ENCODE measurements around the gene VAMP4.
"Not testable (repeated sequence)": the region's sequence is repeated elsewhere in the genome, so short reads cannot be mapped to it uniquely, and the experiment has no call there.

Gene VAMP4

DNA sequence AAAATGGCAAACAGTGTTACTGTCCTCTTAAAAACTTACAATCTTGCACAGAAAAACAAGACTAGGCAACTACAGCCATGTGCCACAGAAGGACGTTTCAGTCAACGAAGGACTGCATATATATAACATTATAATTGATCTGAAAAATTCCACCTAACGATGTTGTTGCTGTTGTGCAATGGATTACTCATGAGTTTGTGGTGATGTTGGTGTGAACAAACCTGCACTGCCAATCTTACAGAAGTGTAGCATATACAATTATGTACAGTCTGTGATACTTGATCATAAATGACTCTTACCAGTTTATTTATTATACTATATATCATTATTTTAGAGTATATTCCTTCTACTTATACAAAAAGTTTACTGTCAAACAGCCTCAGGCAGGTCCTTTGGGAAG is 6.8 kb upstream of the VAMP4 start:
- DNase-seq, result no peak

DNA sequence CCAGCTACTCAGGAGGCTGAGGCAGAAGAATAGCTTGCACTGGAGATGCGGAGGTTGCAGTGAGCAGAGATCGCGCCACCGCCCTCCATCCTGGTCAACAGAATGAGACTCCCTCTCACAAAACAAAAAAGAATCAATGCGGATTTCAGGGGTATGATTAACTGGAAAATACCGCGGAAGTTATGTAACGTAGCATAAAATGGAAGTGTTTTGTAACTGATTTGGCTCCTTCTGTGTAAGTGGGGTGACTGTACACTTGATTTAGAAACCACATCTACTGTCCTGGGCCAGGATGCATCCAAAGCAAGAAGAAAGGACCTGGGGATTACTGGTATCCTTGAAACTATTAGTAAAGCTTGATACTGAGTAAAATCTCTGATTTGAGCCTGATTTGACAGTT is 3.1 kb upstream of the VAMP4 start:
- no peak for DNase-seq

DNA sequence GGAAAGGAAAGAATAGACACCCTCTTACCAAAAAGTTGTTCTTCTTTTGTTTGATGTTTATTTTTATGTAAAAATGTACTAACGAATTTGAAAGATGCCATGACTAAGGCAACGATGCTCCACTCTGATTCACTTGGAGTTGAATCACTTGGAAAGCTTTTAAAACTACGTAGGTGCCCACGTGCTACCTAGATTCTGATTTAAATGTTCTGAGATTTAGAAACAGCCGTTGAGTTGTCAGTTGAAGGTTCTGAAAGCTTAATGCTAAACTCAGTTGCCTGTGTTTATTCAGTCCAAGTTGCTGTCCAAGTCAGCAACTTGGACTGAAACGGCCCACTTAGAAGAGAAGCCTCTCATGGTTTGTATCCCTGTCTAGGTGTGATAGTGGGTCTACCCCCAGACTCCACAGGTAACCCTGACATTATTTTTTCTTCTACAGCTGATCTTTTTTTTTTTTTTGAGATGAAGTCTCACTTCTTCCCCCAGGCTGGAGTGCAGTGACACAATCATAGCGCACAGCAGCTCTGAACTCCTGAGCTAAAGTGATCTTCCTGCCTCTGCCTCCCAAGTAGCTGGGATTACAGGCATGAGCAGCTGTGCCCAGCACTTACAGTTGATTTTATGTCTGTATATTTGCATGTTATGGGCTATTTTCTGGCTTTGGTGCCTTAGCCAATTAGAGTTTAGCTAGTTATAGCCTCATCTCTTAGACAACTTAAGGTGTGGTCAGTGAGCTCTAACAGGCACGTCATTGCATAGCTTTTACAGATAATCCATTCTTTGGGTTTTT is 1.4 kb upstream of the VAMP4 start:
- no peak for DNase-seq

- peak; percentile 46 for DNase-seq
Observed at GRCh38 chr1:171742577-171742922, 685 bp upstream of the VAMP4 start.

DNA sequence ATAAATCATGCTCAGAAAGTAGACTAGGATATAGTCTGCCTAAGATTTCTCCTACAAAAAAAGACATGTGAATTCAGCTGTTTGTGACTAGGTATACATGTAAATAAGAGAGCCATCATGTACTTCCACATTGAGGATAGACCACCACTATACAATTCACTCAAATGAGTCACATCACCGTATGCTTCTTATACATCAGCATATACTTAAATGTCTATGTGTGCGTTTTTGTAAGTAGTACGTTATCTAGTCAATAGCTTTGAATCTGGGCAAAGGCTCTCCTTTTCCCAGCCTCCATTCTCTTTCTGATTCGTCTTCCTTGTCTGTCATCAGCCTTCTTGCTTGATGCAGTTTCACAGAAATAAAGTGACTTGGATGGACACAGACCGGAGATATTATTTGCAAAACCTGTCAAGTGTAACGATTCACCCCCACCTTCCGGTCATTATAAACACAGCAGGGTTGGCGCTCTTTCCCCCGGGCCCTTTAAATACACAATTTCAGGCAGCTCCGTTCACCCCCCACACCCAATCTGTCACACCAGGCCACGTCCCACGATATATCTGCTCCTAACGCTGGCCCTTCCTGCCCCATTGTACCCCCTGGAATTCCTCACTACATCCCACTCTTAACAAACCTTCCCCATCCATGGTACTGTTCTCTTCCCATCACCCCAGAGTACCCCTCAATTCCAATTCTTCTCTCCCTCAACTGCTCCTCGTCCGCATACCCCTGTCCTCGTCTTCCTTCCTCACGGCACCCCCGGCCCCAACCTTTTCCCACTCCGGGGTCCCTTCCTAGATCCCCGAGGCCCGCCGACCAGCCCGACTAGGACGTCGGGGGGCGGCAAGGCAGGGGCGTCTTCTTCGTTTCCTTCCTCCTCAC is 636 bp downstream of the VAMP4 start:
- peak; percentile 5 for DNase-seq

DNA sequence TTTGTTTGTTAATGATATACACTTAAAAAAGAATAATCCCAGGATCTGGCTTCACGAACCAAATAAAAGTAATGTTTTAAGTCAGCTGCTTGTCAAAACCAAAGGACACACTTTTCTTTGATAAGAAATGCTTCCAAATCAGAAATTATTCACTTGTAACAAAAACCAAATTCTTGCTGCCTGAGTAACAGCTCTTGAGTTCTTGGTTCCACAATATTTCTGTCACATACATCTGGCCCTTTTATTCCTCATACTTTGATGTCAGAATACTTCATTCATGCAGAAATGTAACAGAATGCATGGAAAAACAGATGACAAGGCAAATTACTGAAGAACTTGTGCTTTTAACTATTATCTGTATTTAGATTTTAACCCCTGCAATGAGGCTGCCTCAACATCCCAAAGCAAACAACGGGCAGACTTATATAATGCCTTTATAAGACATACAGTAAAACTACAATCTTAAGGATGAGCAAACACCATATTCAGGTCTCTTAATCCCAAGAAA is 1.5 kb downstream of the VAMP4 start:
- no peak for DNase-seq

GRCh38 chr1:171739656-171740055 is 2.2 kb downstream of the VAMP4 start:
- DNase-seq, result no peak

DNA sequence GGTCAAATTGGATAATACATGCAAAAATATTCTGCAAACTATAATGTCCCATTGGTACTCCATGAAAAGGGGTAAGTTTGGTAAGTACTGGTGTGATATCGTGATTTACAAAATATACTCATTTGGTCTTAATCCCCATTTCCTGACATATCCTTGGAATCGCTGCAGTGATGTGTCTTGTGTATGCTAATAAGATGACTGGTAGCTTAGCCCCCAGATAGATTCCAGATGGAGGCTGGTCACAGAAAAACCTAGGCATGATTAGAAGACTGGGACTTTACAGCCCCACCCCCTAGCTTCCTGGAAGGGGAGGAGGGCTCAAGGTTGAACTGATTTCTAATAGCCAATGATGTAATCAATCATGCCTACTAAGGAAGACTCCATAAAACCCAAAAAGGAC is 3.0 kb downstream of the VAMP4 start:
- no peak for DNase-seq

DNA sequence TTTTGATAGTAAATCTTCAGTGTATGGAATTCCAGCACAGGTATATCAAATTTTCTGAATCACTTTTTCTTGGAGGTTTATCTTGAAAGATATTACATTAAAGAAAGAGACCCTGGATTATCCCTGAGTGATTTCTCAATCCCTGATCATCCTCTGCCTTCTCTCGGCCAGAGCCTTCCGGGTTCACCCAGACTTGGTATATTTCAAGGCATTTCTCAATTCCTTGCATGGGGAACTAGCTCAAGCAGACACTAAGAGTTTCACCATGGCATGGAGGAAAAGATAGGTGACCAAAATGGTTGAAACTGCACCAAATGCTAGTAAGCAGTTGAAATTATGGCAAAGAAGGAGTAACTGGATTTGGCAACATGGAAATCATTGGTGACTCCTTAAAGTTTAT is 5.7 kb downstream of the VAMP4 start:
- no peak for DNase-seq

DNA sequence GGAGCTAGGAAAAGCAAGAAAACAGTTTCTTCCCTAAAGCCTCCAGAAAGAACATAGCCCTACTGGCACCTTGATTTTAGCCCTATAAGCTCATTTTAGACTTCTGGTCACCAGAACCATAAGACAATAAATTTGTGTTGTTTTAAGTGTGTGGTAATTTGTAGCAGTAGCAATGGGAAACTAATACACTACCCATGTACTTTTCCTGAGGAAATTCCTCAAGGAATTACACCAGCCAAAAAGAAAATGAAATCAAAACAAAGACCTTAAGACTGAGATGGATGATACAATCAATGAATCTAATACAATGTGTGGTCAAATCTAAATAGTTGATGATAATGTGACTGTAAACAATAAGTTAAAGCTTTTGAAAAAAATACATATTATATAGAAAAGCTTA is 11.8 kb downstream of the VAMP4 start:
- DNase-seq, result no peak

GRCh38 chr1:171727778-171728177 is 14.1 kb downstream of the VAMP4 start:
- no peak for DNase-seq

DNA sequence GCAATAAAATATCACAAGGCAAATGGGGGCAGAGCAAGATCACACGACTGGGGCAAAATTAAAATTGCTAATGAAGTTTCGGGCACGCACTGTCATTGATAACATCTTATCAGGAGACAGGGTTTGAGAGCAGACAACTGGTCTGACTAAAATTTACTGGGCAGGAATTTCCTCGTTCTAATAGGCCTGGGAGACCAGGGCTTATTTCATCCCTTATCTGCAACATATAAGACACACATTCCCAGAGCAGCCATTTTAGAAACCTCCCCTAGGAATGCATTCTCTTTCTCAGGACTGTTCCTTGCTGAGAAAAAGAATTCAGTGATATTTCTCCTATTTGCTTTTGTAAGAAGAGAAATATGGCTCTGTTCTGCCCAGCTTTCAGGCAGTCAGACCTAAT is 18.7 kb downstream of the VAMP4 start:
- DNase-seq, result not testable (repeated sequence)

- DNase-seq, result no peak
Observed at GRCh38 chr1:171718848-171719247, 23.0 kb downstream of the VAMP4 start.

DNA sequence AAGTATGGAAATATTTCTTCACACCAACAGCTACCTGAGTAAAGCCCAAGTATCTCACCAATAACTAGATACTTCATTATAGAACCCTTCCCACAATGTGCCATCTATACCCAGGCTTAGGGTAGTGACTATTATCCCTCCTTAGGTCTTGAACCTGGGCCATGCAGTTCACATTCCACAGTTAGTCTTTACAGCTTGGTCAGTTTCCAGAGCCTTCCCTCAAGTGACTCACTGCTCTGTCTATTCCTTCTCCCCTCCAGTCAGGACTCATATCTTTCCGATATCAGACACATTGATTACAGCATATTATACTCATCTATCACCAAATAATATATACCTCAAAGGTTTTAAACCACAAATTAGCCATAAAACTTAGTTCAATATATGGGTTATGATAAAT is 23.6 kb downstream of the VAMP4 start:
- DNase-seq, result no peak

GRCh38 chr1:171717062-171717718 is 24.7 kb downstream of the VAMP4 start:
- DNase-seq, result no peak

- no peak for DNase-seq
Observed at GRCh38 chr1:171716616-171717015, 25.2 kb downstream of the VAMP4 start.

- DNase-seq, result no peak
Observed at GRCh38 chr1:171715813-171716251, 26.0 kb downstream of the VAMP4 start.

DNA sequence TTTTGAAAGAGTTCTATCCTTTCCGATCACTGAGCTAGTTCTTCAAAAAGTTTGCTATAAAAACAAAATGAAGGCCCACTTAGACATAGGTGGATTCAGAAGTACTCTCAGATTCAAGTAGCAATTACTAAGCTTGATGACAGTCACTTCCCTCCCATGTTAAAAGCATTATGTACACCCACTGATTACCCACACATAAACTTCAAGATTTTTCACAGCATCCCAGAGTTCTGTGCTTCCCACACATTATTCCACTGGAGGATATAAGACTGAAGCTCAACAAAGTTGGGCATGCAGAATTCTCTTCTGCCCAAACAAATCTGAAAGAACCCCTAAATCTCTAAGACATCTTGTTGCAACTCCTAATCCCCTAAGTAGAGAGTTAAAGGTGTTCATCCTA is 29.5 kb downstream of the VAMP4 start:
- no peak for DNase-seq

- DNase-seq, result no peak
Observed at GRCh38 chr1:171711643-171712042, 30.2 kb downstream of the VAMP4 start.

GRCh38 chr1:171707583-171707982 is 34.3 kb downstream of the VAMP4 start:
- DNase-seq, result no peak

GRCh38 chr1:171702598-171702997 is 39.3 kb downstream of the VAMP4 start:
- DNase-seq, result no peak

DNA sequence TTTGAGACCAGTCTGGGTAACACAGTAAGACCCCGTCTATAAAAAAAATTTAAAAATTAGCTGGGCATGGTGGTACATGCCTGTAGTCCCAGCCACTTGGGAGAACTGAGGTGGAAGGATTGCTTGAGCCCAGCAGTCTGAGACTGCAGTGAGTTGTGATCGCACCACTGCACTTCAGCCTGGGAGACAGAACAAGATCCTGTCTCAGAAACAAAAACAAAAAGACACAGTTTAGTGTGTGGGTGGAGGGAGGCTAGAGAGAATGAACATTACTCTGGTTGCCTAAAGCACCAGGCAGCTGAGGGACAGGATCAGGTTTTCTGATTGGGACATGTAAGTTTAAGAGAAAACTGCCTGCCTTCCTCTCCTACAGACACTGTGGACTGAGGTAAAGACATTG is 42.3 kb downstream of the VAMP4 start:
- DNase-seq, result no peak

DNA sequence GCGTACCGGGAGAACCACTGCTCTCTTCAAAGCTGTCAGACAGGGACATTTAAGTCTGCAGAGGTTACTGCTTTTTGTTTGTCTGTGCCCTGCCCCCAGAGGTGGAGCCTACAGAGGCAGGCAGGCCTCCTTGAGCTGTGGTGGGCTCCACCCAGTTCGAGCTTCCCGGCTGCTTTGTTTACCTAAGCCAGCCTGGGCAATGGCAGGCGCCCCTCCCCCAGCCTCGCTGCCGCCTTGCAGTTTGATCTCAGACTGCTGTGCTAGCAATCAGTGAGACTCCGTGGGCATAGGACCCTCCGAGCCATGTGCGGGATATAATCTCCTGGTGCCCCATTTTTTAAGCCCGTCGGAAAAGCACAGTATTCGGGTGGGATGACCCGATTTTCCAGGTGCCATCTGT is 46.1 kb downstream of the VAMP4 start:
- not testable (repeated sequence) for DNase-seq

DNA sequence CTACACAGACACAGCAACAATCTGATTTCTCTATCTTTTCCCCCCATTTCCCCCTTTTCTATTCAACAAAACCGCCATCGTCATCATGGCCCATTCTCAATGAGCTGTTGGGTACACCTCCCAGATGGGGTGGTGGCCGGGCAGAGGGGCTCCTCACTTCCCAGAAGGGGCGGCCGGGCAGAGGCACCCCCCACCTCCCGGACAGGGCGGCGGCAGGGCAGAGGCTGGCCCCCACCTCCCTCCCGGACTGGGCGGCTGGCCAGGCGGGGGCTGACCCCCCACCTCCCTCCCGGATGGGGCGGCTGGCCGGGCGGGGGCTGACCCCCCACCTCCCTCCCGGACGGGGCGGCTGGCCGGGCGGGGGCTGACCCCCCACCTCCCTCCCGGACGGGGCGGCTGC is 48.3 kb downstream of the VAMP4 start:
- not testable (repeated sequence) for DNase-seq

Data from NCI-H1092 (cell line).